Measurements from ENCODE around the gene ALDH1A3. TPM values are rescaled to one million over a fixed set of nuclear protein-coding genes. Genes with fewer than 3 reads are reported as not detected.

The ALDH1A3 gene
- total and polyA plus RNA-seq, 7 donors, result 8.6 to 71.2 (median 36.4) TPM

- H3K4me3 ChIP-seq, result no peak overlapping the region
- TF ChIP-seq POLR2A (IDR thresholded peaks at IDR 0.05) (no peak), EP300 (IDR thresholded peaks at IDR 0.05) (no peak), POLR2AphosphoS5 (IDR thresholded peaks at IDR 0.05) (no peak)
- TF ChIP-seq, protein P1, sequence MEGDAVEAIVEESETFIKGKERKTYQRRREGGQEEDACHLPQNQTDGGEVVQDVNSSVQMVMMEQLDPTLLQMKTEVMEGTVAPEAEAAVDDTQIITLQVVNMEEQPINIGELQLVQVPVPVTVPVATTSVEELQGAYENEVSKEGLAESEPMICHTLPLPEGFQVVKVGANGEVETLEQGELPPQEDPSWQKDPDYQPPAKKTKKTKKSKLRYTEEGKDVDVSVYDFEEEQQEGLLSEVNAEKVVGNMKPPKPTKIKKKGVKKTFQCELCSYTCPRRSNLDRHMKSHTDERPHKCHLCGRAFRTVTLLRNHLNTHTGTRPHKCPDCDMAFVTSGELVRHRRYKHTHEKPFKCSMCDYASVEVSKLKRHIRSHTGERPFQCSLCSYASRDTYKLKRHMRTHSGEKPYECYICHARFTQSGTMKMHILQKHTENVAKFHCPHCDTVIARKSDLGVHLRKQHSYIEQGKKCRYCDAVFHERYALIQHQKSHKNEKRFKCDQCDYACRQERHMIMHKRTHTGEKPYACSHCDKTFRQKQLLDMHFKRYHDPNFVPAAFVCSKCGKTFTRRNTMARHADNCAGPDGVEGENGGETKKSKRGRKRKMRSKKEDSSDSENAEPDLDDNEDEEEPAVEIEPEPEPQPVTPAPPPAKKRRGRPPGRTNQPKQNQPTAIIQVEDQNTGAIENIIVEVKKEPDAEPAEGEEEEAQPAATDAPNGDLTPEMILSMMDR (IDR thresholded peaks at IDR 0.05), result no peak
- WGBS, 2 donors, result 5 to 31% methylated on average over 5 of the region's 5 CpGs
- H3K4me1 ChIP-seq, result no peaks in the 10 kb centered on the region
- no peak overlapping the region for H3K27ac ChIP-seq
- intact Hi-C loops (cut with DNase I), result no loop called here
- DNase-seq, result peak; percentile 18
- H3K9me3 ChIP-seq, result peaks cover 0 to 6% (median 2%) of the 10 kb centered on the region in 4 donors
- no peaks in the 10 kb centered on the region for H3K36me3 ChIP-seq
- H3K27me3 ChIP-seq, result no peaks in the 10 kb centered on the region
These were observed 22.8 kb upstream of the ALDH1A3 start for GRCh38 chr15:100856867-100857266.

DNA sequence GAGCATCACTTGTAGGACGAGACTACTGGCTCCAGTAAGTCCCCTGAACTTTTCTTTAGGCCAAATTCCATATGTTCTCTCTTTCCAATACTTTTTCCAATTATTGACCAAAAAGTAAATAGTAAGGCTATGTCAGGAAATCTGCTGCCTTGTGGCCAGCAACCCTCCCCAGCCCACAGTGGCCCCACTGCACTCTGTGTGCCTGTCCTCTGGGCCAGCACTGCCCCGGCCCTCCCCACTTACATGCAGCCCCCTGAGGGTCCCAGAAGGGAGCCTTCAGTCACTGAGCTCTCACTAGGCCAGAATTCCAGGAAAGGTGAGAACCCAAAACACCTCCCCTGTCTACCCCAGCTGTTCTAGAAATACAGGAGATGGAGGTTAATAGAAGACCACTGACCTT is 21.3 kb upstream of the ALDH1A3 start:
- WGBS, 2 donors, result 82 to 88% methylated on average over 2 of the region's 2 CpGs
- peaks cover 0 to 10% (median 5%) of the 10 kb centered on the region in 4 donors for H3K4me1 ChIP-seq
- intact Hi-C loops (cut with DNase I), result no loop called here
- DNase-seq, result peak; percentile 29
- no peaks in the 10 kb centered on the region for H3K27me3 ChIP-seq
- H3K4me3 ChIP-seq, result no peak overlapping the region
- H3K27ac ChIP-seq, result no peak overlapping the region
- H3K9me3 ChIP-seq, result peaks cover 0 to 6% (median 2%) of the 10 kb centered on the region in 4 donors
- TF ChIP-seq, protein P1 (IDR thresholded peaks at IDR 0.05), result no peak
- TF ChIP-seq POLR2A (IDR thresholded peaks at IDR 0.05) (no peak), EP300 (IDR thresholded peaks at IDR 0.05) (no peak), POLR2AphosphoS5 (IDR thresholded peaks at IDR 0.05) (no peak)
- H3K36me3 ChIP-seq, result no peaks in the 10 kb centered on the region

DNA sequence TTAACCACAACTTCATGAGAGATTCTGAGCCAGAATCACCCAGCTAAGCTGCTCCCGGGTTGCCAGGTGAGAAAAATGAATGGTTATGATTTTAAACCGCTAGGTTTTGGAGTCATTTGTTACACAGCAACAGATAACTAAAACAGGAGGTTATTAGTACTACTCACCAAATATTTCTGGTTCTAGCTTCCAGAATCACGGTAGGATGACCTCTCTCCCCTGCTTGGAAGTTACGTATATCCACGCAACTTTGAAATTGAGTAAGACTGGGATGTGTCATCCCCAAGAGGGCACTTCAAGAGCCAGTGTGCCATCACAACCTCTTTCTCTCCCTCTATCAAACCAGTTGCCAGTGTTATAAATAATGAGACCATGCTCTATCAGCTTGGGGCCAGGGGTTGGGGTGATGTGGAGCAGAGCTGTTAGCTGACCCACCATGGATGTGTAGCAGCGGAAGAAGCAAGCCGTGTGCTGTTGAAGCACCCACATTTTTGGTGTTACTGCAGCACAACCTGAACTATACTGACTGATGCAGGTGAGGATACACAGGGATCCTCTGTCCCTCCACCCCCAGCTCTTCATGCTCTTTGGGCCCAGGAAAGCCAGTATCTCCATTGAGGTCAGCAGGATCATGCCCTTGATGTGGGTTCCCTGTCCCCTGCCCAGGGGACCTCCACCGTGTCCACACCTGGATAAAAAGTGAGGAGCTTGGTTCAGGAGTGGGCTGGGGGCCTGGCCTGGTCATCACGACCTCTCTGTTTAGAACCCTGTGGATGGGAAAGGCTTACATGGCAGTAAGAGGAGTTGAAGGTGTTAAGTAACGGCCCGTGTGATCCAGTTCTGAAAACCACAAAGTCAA is 19.4 kb upstream of the ALDH1A3 start:
- peak; percentile 24 for DNase-seq
- TF ChIP-seq POLR2AphosphoS5 (IDR thresholded peaks at IDR 0.05) (no peak), POLR2A (IDR thresholded peaks at IDR 0.05) (no peak), EP300 (IDR thresholded peaks at IDR 0.05) (no peak)
- TF ChIP-seq, protein P1 (IDR thresholded peaks at IDR 0.05), result no peak
- Histone ChIP-seq H3K9me3 (peaks cover 0 to 6% (median 2%) of the 10 kb centered on the region in 4 donors), H3K4me3 (no peak overlapping the region), H3K27ac (peak overlapping the region in 1 of 4 donors; percentile 14), H3K4me1 (peaks cover 0 to 22% (median 16%) of the 10 kb centered on the region in 4 donors), H3K27me3 (no peaks in the 10 kb centered on the region), H3K36me3 (no peaks in the 10 kb centered on the region)
- intact Hi-C loops (cut with DNase I), result no loop called here
- WGBS, 2 donors, result 89 to 92% methylated on average over 11 of the region's 11 CpGs

DNA sequence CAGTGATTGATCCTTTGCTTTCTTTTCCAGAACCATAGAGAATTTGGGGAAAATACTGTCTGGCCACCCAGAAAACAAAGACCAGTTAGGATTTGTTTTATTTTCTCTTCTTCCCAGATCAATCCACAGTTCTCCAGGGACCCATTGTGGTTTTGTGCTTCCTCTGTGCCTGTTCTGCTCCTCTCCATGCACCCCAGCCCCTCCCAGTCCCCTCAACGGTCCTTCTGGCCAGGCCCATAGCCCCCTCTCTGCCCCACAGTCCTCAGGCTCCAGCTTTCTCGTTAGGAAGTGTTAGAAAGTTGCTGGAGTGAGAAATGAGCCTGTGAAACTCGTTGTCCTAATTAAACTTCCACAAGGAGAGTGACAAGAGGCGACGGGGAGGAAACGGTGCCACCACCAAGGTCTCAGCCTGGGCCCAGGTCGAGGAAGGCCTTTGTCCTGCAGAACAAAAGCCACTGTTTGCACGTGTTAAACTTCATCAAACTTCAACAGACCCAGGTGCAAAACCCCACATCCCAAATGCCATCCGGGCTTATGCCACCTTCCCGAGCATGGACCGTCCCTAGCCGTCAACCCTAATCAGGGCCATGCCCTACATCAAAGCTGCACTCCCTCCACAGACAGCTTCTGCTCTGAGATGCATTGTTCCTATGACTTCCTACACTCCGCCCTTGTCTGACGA is 18.7 kb upstream of the ALDH1A3 start:
- TF ChIP-seq, protein P1 (IDR thresholded peaks at IDR 0.05), result no peak
- no peak for TF ChIP-seq EP300 (IDR thresholded peaks at IDR 0.05)
- TF ChIP-seq POLR2A (IDR thresholded peaks at IDR 0.05), result no peak
- TF ChIP-seq POLR2AphosphoS5 (IDR thresholded peaks at IDR 0.05), result no peak
- peaks cover 0 to 22% (median 16%) of the 10 kb centered on the region in 4 donors for H3K4me1 ChIP-seq
- peak overlapping the region in 3 of 4 donors; percentile 3 to 25 (median 14) for H3K27ac ChIP-seq
- 68 to 75% methylated on average over 14 of the region's 14 CpGs for WGBS, 2 donors
- H3K27me3 ChIP-seq, result no peaks in the 10 kb centered on the region
- H3K4me3 ChIP-seq, result no peak overlapping the region
- peaks cover 0 to 6% (median 2%) of the 10 kb centered on the region in 4 donors for H3K9me3 ChIP-seq
- peak; percentile 53 for DNase-seq
- no peaks in the 10 kb centered on the region for H3K36me3 ChIP-seq
- intact Hi-C loops (cut with DNase I), result no loop called here
